Left lung (tissue), 14 donors: Measurements from ENCODE around the gene TOMM70. TPM values are rescaled to one million over a fixed set of nuclear protein-coding genes. Genes with fewer than 3 reads are reported as not detected.
"Not testable (repeated sequence)": the region's sequence is repeated elsewhere in the genome, so short reads cannot be mapped to it uniquely, and the experiment has no call there.

Experiments used
- ATAC-seq: fragments of 200-7000 bp; cut with Tn5 transposase; one replicate; pipeline ENCODE4 v1.9.1; 2020; ENCODE audit warnings: moderate library complexity
- DNase-seq, 4 donors: peaks; one replicate each; pipeline ENCODE4 v3.0.0-alpha.2; 2013 to 2020
- H3K27ac ChIP-seq, 2 donors: fragments of 200-600 bp; sonication (generic) in 1 of 2; one replicate each; pipeline versions ENCODE4 v1.5.0 to v1.8.0; 2020 to 2021
- H3K27me3 ChIP-seq, 2 donors: fragments of 200-600 bp; sonication (generic) in 1 of 2; one replicate each; pipeline versions ENCODE4 v1.5.0 to v1.8.0; 2020 to 2021
- H3K36me3 ChIP-seq, 2 donors: fragments of 200-600 bp; sonication (generic) in 1 of 2; one replicate each; pipeline versions ENCODE4 v1.5.0 to v1.8.0; 2020 to 2021
- H3K4me1 ChIP-seq, 2 donors: fragments of 200-600 bp; one replicate each; pipeline ENCODE4 v1.8.0; 2021
- H3K4me3 ChIP-seq, 2 donors: fragments of 200-600 bp; sonication (generic) in 1 of 2; one replicate each; pipeline versions ENCODE4 v1.5.0 to v1.8.0; 2020 to 2021; ENCODE audit warnings: mild to moderate bottlenecking in 1 of 2
- H3K9me3 ChIP-seq, 2 donors: fragments of 200-600 bp; sonication (generic) in 1 of 2; one replicate each; pipeline versions ENCODE4 v1.5.0 to v1.8.0; 2020 to 2021
- CTCF ChIP-seq, 2 donors: fragments of 200-600 bp; sonication (generic) in 1 of 2; IDR thresholded peaks; one replicate each; pipeline versions ENCODE4 v1.5.0 to v1.8.0; 2021; ENCODE audit warnings: antibody characterized with exemption in 2 of 2
- intact Hi-C, 2 donors: fragments of 100-400 bp; cut with DNase I; formaldehyde crosslinking; loops; one replicate each; pipeline versions ENCODE4 v1.11.2 to v1.14.2; 2022
- long read RNA-seq, 12 donors: library from polyadenylated mRNA in 2 of 12; unstranded in 2 of 12; transcript quantifications; one replicate each; pipeline ENCODE4 v2.0.0 and lab custom pipeline, GENCODE V29; 2019 to 2026
- polyA plus RNA-seq, 6 donors: library from polyadenylated mRNA; unstranded; fragments of 120-200 nt; gene quantifications; one replicate each; pipeline ENCODE4 v1.2.1, GENCODE V29; 2013; ENCODE audit not compliant: insufficient read length in 6 of 6
- total RNA-seq, 2 donors: library from RNA; stranded (reverse); fragmentation: NEBNext Ultra II Directional; extraction: Animal tissue kit (Norgen Biotek cat#: 25700); gene quantifications; one replicate each; pipeline ENCODE4 v1.2.1, GENCODE V29; 2021
- donor health status: DM: no; HTN: yes; CAD: no.
- donor health status: DM: no; HTN: no; CAD: no.

Gene TOMM70
- total RNA-seq: 10 to 100 TPM; 28.0 to 31.4 TPM
- polyA plus RNA-seq: 10 to 100 TPM; 56.3 to 65.2 (median 61.5) TPM
- long read RNA-seq, donor 1, full-length matches to known transcripts: 5 of 38 reads
- long read RNA-seq, donor 1, partial matches to known transcripts: 33 of 38 reads
- long read RNA-seq, donor 1, other reads (novel, unspliced or antisense): 0 of 38 reads
- long read RNA-seq, donor 2, full-length matches to known transcripts: 5 of 16 reads
- long read RNA-seq, donor 2, partial matches to known transcripts: 11 of 16 reads
- long read RNA-seq, donor 2, other reads (novel, unspliced or antisense): 0 of 16 reads
- long read RNA-seq, donor 3, full-length matches to known transcripts: 6 of 13 reads
- long read RNA-seq, donor 3, partial matches to known transcripts: 7 of 13 reads
- long read RNA-seq, donor 3, other reads (novel, unspliced or antisense): 0 of 13 reads
- long read RNA-seq, donor 4, full-length matches to known transcripts: 1 of 4 reads
- long read RNA-seq, donor 4, partial matches to known transcripts: 3 of 4 reads
- long read RNA-seq, donor 4, other reads (novel, unspliced or antisense): 0 of 4 reads
- long read RNA-seq, donor 5, full-length matches to known transcripts: 6 of 17 reads
- long read RNA-seq, donor 5, partial matches to known transcripts: 11 of 17 reads
- long read RNA-seq, donor 5, other reads (novel, unspliced or antisense): 0 of 17 reads
- long read RNA-seq, donor 6, full-length matches to known transcripts: 12 of 27 reads
- long read RNA-seq, donor 6, partial matches to known transcripts: 15 of 27 reads
- long read RNA-seq, donor 6, other reads (novel, unspliced or antisense): 0 of 27 reads
- long read RNA-seq, donor 7, full-length matches to known transcripts: 5 of 26 reads
- long read RNA-seq, donor 7, partial matches to known transcripts: 5 of 26 reads
- long read RNA-seq, donor 7, other reads (novel, unspliced or antisense): 16 of 26 reads
- long read RNA-seq, donor 8, full-length matches to known transcripts: 4 of 21 reads
- long read RNA-seq, donor 8, partial matches to known transcripts: 17 of 21 reads
- long read RNA-seq, donor 8, other reads (novel, unspliced or antisense): 0 of 21 reads
- long read RNA-seq, donor 9: 0 reads
- long read RNA-seq, donor 10, full-length matches to known transcripts: 1 of 3 reads
- long read RNA-seq, donor 10, partial matches to known transcripts: 1 of 3 reads
- long read RNA-seq, donor 10, other reads (novel, unspliced or antisense): 1 of 3 reads
- long read RNA-seq, donor 11, full-length matches to known transcripts: 4 of 11 reads
- long read RNA-seq, donor 11, partial matches to known transcripts: 7 of 11 reads
- long read RNA-seq, donor 11, other reads (novel, unspliced or antisense): 0 of 11 reads
- long read RNA-seq, donor 12, full-length matches to known transcripts: 4 of 4 reads
- long read RNA-seq, donor 12, partial matches to known transcripts: 0 of 4 reads
- long read RNA-seq, donor 12, other reads (novel, unspliced or antisense): 0 of 4 reads

- Histone ChIP-seq H3K9me3 (no peaks in the 10 kb centered on the region), H3K4me1 (peaks cover 15 to 37% of the 10 kb centered on the region in 2 donors), H3K4me3 (peak within 1 kb of the TSS; percentile 73 to 96), H3K27me3 (no peaks in the 10 kb centered on the region), H3K27ac (peak within 1 kb of the TSS; percentile 90 to 91), H3K36me3 (no peaks in the 10 kb centered on the region)
- ATAC-seq (peak; percentile 97), DNase-seq (peak; percentile 95 to 98 (median 98))
- intact Hi-C loops: no loop called here
- peak in 1 of 2 donors; percentile 4 for TF ChIP-seq CTCF (IDR thresholded peaks at IDR 0.05)
Observed at GRCh38 chr3:100400780-100401673, at the start of gene TOMM70, which contains the start of gene LNP1. TOMM70 (minus strand) TSS chr3:100401089; CDS start chr3:100400949, 140 bp downstream. LNP1 (plus strand) TSS chr3:100401539; CDS start chr3:100429730, 28,191 bp downstream.

DNA sequence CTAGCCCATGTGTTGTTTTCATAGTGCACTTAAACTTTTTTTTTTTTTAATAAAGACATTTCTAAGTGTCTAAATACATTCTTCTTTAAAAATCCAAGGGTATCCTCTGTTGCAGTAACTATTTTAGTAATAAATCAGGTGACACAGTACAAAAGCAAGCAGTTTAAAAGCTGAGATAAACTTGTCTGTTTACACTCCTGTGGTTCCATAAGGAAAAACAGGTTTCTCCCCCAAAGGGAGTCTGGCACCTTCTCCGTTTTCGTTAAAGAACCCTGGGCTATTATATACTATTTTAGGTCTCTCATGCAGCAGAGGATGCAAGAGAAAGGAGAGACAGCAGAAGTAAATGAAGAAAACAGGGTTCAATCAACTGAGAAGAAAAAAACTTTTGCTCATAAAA is 48.3 kb upstream of the TOMM70 start:
- H3K27me3 ChIP-seq: no peaks in the 10 kb centered on the region
- ATAC-seq (no peak), DNase-seq (no peak)
- H3K4me1 ChIP-seq: no peaks in the 10 kb centered on the region
- H3K36me3 ChIP-seq: no peaks in the 10 kb centered on the region
- no peak for TF ChIP-seq CTCF (IDR thresholded peaks at IDR 0.05)
- no peak overlapping the region for H3K4me3 ChIP-seq
- peaks cover 0 to 9% of the 10 kb centered on the region in 2 donors for H3K9me3 ChIP-seq
- no peak overlapping the region for H3K27ac ChIP-seq
- intact Hi-C loops: no loop called here

- Histone ChIP-seq H3K36me3 (no peaks in the 10 kb centered on the region), H3K27ac (no peak overlapping the region), H3K27me3 (no peaks in the 10 kb centered on the region), H3K9me3 (peaks cover 0 to 20% of the 10 kb centered on the region in 2 donors), H3K4me3 (no peak overlapping the region), H3K4me1 (no peaks in the 10 kb centered on the region)
- no peak for TF ChIP-seq CTCF (IDR thresholded peaks at IDR 0.05)
- intact Hi-C loops: no loop called here
- DNase-seq (no peak), ATAC-seq (no peak)
Observed at GRCh38 chr3:100448079-100448478, 47.2 kb upstream of the TOMM70 start.

DNA sequence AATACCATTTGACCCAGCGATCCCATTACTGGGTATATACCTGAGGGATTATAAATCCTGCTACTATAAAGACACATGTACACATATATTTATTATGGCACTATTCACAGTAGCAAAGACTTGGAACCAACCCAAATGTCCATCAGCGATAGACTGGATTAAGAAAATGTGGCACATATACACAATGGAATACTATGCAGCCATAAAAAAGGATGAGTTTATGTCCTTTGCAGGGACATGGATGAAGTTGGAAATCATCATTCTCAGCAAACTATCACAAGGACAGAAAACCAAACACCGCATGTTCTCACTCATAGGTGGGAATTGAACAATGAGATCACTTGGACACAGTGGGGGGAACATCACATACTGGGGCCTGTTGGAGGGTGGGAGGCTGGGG is 46.2 kb upstream of the TOMM70 start:
- H3K36me3 ChIP-seq, H3K4me1 ChIP-seq, DNase-seq, ATAC-seq, intact Hi-C loops, H3K4me3 ChIP-seq, H3K27me3 ChIP-seq, H3K27ac ChIP-seq: not testable (repeated sequence)
- peaks cover 0 to 20% of the 10 kb centered on the region in 2 donors for H3K9me3 ChIP-seq
